Adrenal gland (tissue), 5 donors: ENCODE results near the gene PLA2R1.

Experiments used
- POLR2A ChIP-seq, 2 donors: fragments of 450-650 bp; IDR thresholded peaks; one replicate each; pipeline ENCODE4 v1.6.1; 2017; ENCODE audit warnings: antibody characterized with exemption in 2 of 2, mild to moderate bottlenecking in 2 of 2, moderate library complexity in 1 of 2
- TF ChIP-seq, protein P1 (sequence below), 6 experiments: fragments of 450-650 bp in 4 of 6; fragments of 200-600 bp in 2 of 6; sonication (generic) in 1 of 6; IDR thresholded peaks; 1 replicate in 5 of 6; 2 replicates in 1 of 6; pipeline versions ENCODE4 v1.5.1 to v1.8.0; 2016 to 2021; ENCODE audit warnings: antibody characterized with exemption in 6 of 6, mild to moderate bottlenecking in 2 of 6, moderate library complexity in 1 of 6
- donor health status: DM: no; HTN: no; CAD: no.

DNA sequence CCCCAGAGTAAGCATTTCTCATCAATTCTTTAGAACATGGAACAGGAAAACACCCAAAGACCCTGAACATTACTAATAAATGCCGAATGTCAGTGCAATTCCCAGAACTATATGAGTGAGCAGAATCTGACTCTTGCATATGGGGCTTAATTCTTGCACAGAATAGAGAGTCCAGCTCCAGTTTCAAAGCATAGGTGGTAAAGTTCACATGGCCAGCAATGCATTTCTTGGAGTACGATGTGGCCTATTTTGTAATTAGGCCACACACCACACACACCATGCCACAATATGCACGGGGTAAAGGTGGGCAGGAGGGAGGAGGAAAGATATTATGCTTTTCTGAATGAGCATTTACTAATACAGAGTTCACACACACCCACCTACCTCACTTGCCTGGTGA is 56.5 kb downstream of the PLA2R1 start:
- TF ChIP-seq POLR2A (IDR thresholded peaks at IDR 0.05), result no peak
- TF ChIP-seq, protein P1, sequence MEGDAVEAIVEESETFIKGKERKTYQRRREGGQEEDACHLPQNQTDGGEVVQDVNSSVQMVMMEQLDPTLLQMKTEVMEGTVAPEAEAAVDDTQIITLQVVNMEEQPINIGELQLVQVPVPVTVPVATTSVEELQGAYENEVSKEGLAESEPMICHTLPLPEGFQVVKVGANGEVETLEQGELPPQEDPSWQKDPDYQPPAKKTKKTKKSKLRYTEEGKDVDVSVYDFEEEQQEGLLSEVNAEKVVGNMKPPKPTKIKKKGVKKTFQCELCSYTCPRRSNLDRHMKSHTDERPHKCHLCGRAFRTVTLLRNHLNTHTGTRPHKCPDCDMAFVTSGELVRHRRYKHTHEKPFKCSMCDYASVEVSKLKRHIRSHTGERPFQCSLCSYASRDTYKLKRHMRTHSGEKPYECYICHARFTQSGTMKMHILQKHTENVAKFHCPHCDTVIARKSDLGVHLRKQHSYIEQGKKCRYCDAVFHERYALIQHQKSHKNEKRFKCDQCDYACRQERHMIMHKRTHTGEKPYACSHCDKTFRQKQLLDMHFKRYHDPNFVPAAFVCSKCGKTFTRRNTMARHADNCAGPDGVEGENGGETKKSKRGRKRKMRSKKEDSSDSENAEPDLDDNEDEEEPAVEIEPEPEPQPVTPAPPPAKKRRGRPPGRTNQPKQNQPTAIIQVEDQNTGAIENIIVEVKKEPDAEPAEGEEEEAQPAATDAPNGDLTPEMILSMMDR (IDR thresholded peaks at IDR 0.05), result no peak
